Smooth muscle cell of the umbilical artery (primary cell): Measurements from ENCODE around the gene VWA3A. TPM values are rescaled to one million over a fixed set of nuclear protein-coding genes. Genes with fewer than 3 reads are reported as not detected.

ENCODE experiments used
- total RNA-seq: library from RNA; depleted of rRNA; stranded (reverse); fragments of >200 nt; gene quantifications from 2 replicates; pipeline ENCODE4 v1.2.3, GENCODE V29; 2014

Gene VWA3A, protein sequence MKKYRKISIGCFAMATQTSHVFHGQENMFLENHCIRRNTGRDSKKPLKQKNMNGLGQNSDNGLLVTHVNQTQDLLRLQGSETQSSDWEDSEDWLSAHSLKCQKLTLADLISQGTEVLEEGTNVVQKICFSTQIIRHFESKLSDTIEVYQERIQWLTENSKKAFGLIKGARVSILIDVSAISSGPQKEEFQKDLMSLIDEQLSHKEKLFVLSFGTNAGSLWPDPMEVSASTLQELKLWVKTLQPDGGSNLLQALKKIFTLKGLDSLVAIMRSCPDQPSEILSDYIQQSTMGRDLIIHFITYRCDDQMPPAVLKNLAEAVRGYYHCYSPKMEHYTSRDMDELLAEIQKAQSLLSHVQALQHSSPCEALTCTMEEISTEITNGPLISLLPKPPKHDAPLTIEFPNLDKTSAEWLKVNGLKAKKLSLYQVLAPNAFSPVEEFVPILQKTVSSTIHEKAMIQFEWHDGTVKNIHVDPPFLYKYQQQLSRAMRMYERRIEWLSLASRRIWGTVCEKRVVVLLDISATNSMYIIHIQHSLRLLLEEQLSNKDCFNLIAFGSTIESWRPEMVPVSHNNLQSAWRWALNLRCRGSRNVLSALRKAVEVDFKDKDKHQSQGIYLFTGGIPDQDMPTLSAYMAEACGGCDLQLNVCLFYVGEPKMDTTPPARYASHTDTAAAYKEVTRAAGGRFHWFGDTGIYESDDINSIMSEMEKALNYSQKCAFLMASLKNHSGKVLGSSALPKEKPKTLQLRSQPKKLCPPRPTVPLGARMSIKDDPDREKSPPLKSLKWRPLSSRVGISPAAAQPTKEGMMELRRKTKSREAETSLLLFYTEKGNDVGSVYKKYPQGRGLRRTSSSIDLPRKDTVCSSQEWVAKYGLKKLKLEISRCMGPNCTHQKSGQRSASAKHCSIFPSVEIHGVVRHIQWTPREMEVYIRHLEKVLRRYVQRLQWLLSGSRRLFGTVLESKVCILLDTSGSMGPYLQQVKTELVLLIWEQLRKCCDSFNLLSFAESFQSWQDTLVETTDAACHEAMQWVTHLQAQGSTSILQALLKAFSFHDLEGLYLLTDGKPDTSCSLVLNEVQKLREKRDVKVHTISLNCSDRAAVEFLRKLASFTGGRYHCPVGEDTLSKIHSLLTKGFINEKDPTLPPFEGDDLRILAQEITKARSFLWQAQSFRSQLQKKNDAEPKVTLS
- 0.18 TPM in 1 of 2 replicates, not detected in the other for total RNA-seq

DNA sequence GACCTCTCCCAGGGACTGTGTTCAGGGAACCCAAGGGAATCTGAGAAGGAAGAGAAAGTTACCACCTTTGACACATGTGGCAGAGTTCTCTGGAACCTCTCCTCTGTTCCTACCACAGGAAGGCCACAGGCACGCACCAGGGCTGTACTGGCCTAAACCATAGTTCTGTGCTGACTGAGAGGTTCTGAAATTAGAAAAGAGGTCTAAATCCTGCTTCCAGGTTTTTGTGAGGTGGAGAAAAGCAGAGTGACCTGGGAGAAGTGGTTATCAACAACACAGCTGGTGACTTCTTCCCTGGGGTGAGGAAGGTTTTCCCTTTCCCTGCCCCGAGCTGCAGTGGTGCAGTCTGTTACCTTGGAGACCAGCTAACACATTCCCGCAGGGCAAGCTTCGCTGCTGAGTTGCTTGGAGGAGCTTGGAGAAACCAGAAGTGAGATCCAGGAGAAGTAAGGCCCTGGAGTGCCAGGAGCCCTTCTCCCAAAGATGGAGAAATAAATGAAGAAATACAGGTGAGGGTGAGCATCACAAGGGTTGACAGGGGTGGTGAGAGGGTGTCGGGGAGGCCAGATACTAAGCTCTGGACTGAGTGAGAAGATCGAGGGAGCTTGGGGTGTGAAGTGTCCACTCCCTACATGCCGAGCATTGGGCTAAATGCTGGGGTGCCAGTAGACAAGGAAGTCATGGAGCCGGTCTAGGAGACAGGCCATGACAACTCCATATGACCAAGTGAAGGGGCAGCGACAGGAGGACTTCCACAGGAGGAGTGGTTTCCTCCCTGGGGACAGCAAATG, at the start of gene VWA3A:
VWA3A (plus strand) TSS at position 399 of the 791 bp plus-strand sequence; CDS start at position 496, 97 bp downstream.

DNA sequence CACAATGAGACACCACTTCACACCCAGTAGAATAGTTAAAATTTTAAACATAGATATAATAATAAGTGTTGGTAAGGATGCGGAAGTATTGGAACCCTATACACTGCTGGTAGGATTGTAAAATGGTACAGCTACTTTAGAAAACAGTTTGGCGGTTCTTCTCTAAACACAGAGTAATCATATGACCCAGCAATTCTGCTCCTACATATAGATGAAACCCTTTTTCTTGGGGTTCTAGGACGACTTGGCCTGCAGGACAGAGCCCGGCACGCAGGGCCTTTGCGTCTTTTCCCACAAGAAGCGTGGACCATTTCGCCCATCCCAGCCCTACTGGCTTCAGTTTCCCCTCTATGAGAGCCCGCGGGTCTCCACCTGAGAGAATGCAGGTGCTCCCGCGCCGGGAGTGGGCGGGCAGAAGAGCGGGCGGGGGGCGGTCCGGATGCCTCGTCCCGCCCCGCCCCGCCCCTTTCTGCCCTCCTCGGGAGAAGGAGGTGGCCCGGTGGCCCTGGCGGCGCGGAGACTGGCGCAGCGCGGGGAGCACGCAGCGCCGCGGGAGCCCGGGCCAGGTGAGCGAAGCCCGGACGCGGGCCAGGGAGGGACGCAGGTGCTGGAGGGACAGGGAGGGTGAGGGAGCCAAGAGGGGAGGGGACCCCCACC, 69.8 kb downstream of the VWA3A start, which contains the start of gene SDR42E2:
SDR42E2 (plus strand) TSS at position 508 of the 657 bp plus-strand sequence. CDS start 3,077 bp downstream, outside the sequence.

GRCh38 chr16:22206013-22206841, 113.9 kb downstream of the VWA3A start, which contains the start of gene EEF2K:
EEF2K (plus strand) TSS chr16:22206278; CDS start chr16:22225730, 19,452 bp downstream.

Other genes starting within 250 kb of the VWA3A start
- gene NPIPB4, start 234.8 kb upstream of the VWA3A start, total RNA-seq = 22.9 and 37.3 TPM in 2 replicates
- 196 and 202 TPM in 2 replicates for gene UQCRC2, start 139.2 kb upstream of the VWA3A start, total RNA-seq
- not detected in 2 replicates for gene PDZD9, start 91.4 kb upstream of the VWA3A start, total RNA-seq
- gene MOSMO, start 84.4 kb upstream of the VWA3A start, total RNA-seq = 13.6 and 14.8 TPM in 2 replicates
- not detected in 2 replicates for gene SDR42E2, start 70.0 kb downstream of the VWA3A start, total RNA-seq
- 22.6 and 27.2 TPM in 2 replicates for gene EEF2K, start 113.7 kb downstream of the VWA3A start, total RNA-seq
- gene POLR3E, start 204.9 kb downstream of the VWA3A start, total RNA-seq = 42.5 and 57.9 TPM in 2 replicates